Endodermal cell (in vitro differentiated cells): ENCODE data around the gene MCTP2. TPM values are rescaled to one million over a fixed set of nuclear protein-coding genes. Genes with fewer than 3 reads are reported as not detected.

ENCODE experiments used
- DNase-seq: peaks from one replicate; pipeline ENCODE4 v3.0.0-alpha.2; 2017
- H3K27ac ChIP-seq: 2 replicates; pipeline ENCODE4 v1.5.1; 2013; ENCODE audit warnings: mild to moderate bottlenecking, low read depth, low read length, moderate library complexity
- H3K27me3 ChIP-seq: 2 replicates; pipeline ENCODE4 v1.6.1; 2013; ENCODE audit warnings: mild to moderate bottlenecking, low read length, moderate library complexity; ENCODE audit not compliant: insufficient read depth, control insufficient read depth, poor library complexity, severe bottlenecking
- H3K36me3 ChIP-seq: 2 replicates; pipeline ENCODE4 v1.7.0; 2013; ENCODE audit warnings: mild to moderate bottlenecking, low read length, moderate library complexity; ENCODE audit not compliant: control insufficient read depth, insufficient read depth
- H3K4me1 ChIP-seq: one replicate; pipeline ENCODE4 v1.7.0; 2013; ENCODE audit warnings: low read length; ENCODE audit not compliant: control insufficient read depth, insufficient read depth
- H3K4me3 ChIP-seq: 2 replicates; pipeline ENCODE4 v1.5.1; 2013; ENCODE audit warnings: mild to moderate bottlenecking, low read length, moderate library complexity
- H3K9ac ChIP-seq: 2 replicates; pipeline ENCODE4 v1.6.1; 2013; ENCODE audit warnings: mild to moderate bottlenecking, low read length, moderate library complexity; ENCODE audit not compliant: poor library complexity, severe bottlenecking; ENCODE audit errors: extremely low read depth
- H3K9me3 ChIP-seq: 2 replicates; pipeline ENCODE4 v1.6.1; 2013; ENCODE audit warnings: mild to moderate bottlenecking, low read length, moderate library complexity; ENCODE audit not compliant: control insufficient read depth
- H3K27ac Mint-ChIP-seq: 2 replicates; pipeline ENCODE4 v1.8.0; 2020; ENCODE audit warnings: mixed read lengths
- H3K27me3 Mint-ChIP-seq: 2 replicates; pipeline ENCODE4 v1.8.0; 2021; ENCODE audit warnings: mild to moderate bottlenecking, mixed read lengths; ENCODE audit not compliant: insufficient read depth
- H3K36me3 Mint-ChIP-seq: 2 replicates; pipeline ENCODE4 v1.8.0; 2020; ENCODE audit warnings: low read depth, mixed read lengths
- H3K4me1 Mint-ChIP-seq: 2 replicates; pipeline ENCODE4 v1.8.0; 2020; ENCODE audit warnings: mixed read lengths
- H3K4me3 Mint-ChIP-seq: 2 replicates; pipeline ENCODE4 v1.8.0; 2020; ENCODE audit warnings: mild to moderate bottlenecking, moderate library complexity, mixed read lengths
- H3K9me3 Mint-ChIP-seq: 2 replicates; pipeline ENCODE4 v1.8.0; 2020; ENCODE audit warnings: mild to moderate bottlenecking, mixed read lengths
- CTCF ChIP-seq: fragments of 200-600 bp; sonication (generic); conservative IDR thresholded peaks from 2 replicates; pipeline ENCODE4 v1.5.0; 2021; ENCODE audit warnings: antibody characterized with exemption, mild to moderate bottlenecking
- WGBS, 2 experiments: methylation state at CpG; one replicate each; pipeline versions ENCODE4 v1.1.5 to v1.1.7; 2013; ENCODE audit warnings: missing lambda C conversion rate in 2 of 2, mixed read lengths in 1 of 2; ENCODE audit not compliant: insufficient coverage in 1 of 2, insufficient read length in 1 of 2; 5-methylcytosine and 5-hydroxymethylcytosine counted together
- total RNA-seq, 2 donors: library from RNA; stranded (reverse); fragmentation: NEBNext Ultra II Directional in 1 of 2; extraction: Animal tissue kit (Norgen Biotek cat#: 25700) in 1 of 2; gene quantifications; 2 replicates in 1 of 2; 3 replicates in 1 of 2; pipeline ENCODE4 v1.2.1, GENCODE V29; 2021

Gene MCTP2
- total RNA-seq, 2 donors from 2014 or later = 9.2 to 12.1 TPM

- H3K27me3 Mint-ChIP-seq = no peaks in the 10 kb centered on the region
These were observed 69.3 kb downstream of the MCTP2 start for GRCh38 chr15:94300612-94301011.

GRCh38 chr15:94305133-94305532 is 73.8 kb downstream of the MCTP2 start:
- no peaks in the 10 kb centered on the region for H3K9me3 ChIP-seq
- Mint-ChIP-seq H3K4me3 (no peak overlapping the region), H3K27ac (no peak overlapping the region), H3K9me3 (peaks cover 2% of the 10 kb centered on the region), H3K4me1 (no peaks in the 10 kb centered on the region), H3K27me3 (no peaks in the 10 kb centered on the region), H3K36me3 (peaks cover 26% of the 10 kb centered on the region)
- H3K4me3 ChIP-seq = no peak overlapping the region
- no peaks in the 10 kb centered on the region for H3K4me1 ChIP-seq
- H3K27ac ChIP-seq = no peak overlapping the region
- no peak for DNase-seq
- 96% methylated on average over 3 of the region's 4 CpGs; no CpG with 5 or more reads in 1 of the 2 experiments for WGBS, 2 experiments
- H3K36me3 ChIP-seq = no peaks in the 10 kb centered on the region
- H3K27me3 ChIP-seq = no peaks in the 10 kb centered on the region
- no peak for TF ChIP-seq CTCF
- H3K9ac ChIP-seq = no peak overlapping the region

More at GRCh38 chr15:94300612-94301011, 69.3 kb downstream of the MCTP2 start:
- Histone ChIP-seq H3K9ac (no peak overlapping the region), H3K4me3 (no peak overlapping the region), H3K9me3 (no peaks in the 10 kb centered on the region), H3K27me3 (no peaks in the 10 kb centered on the region), H3K27ac (no peak overlapping the region), H3K4me1 (no peaks in the 10 kb centered on the region), H3K36me3 (no peaks in the 10 kb centered on the region)
- Mint-ChIP-seq H3K9me3 (peaks cover 2% of the 10 kb centered on the region), H3K36me3 (peaks cover 33% of the 10 kb centered on the region), H3K4me1 (no peaks in the 10 kb centered on the region), H3K27ac (no peak overlapping the region), H3K4me3 (no peak overlapping the region)
- DNase-seq = no peak
- no peak for TF ChIP-seq CTCF

DNA sequence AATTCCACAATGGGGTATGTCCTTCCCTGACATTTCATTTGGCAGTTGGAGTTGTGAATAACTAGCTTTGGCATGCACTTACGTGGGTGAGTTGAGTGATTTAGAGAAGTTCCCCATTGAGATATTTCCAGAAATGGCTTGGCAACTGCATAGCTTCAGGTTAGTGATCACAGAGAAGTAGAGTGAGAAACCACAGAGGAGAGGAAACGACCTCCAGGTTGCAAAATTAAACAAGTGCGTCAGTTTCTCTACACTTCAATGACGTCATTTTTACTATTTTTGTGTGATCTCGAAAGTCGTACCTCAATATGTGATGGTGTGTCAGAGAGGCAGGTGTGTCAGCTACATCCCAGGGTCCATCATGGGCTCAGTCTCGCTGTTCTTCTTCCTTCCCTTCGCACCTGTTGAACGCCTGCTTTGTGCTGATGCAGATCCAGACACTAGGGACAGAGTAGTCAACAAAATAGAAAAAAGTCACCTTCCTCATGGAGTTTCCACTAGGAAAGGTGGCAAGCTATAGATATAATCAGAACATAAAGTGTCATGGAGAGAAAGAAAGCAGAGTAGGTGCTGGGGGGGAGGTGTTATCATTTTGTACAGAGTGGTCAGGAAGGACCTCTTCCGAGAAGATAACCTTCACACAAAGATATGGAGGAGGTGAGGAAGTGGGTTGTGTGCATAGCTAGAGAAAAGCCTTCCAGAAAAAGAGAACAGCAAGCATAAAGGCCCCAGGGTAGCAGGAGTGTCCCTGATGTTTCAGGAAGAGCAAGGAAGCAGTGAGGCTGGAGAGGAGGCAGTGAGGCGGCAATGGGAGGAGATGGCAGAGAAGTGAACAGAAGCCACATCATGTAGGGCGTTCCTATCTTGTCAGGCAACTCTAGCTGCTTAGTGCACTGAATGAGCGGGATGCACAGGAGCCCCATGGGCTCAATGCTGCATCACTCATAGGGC is 75.6 kb downstream of the MCTP2 start:
- Histone ChIP-seq H3K27me3 (no peaks in the 10 kb centered on the region), H3K9ac (no peak overlapping the region), H3K27ac (no peak overlapping the region), H3K4me1 (no peaks in the 10 kb centered on the region), H3K9me3 (no peaks in the 10 kb centered on the region), H3K36me3 (no peaks in the 10 kb centered on the region), H3K4me3 (no peak overlapping the region)
- H3K4me1 Mint-ChIP-seq = no peaks in the 10 kb centered on the region
- H3K27ac Mint-ChIP-seq = no peak overlapping the region
- no peak for TF ChIP-seq CTCF
- peaks cover 19% of the 10 kb centered on the region for H3K36me3 Mint-ChIP-seq
- peaks cover 2% of the 10 kb centered on the region for H3K9me3 Mint-ChIP-seq
- H3K27me3 Mint-ChIP-seq = no peaks in the 10 kb centered on the region
- DNase-seq = no peak
- WGBS, 2 experiments = 91 to 92% methylated on average over 11 to 13 of the region's 13 CpGs
- no peak overlapping the region for H3K4me3 Mint-ChIP-seq
